NCI-H226 (cell line): Measurements from ENCODE around the gene ITGB2.
A peak's percentile ranks its signal among the peaks of the same experiment; 100 is the strongest.

Experiments used
- DNase-seq: peaks from one replicate; pipeline ENCODE4 v3.0.0-alpha.2; 2015

Gene ITGB2

DNA sequence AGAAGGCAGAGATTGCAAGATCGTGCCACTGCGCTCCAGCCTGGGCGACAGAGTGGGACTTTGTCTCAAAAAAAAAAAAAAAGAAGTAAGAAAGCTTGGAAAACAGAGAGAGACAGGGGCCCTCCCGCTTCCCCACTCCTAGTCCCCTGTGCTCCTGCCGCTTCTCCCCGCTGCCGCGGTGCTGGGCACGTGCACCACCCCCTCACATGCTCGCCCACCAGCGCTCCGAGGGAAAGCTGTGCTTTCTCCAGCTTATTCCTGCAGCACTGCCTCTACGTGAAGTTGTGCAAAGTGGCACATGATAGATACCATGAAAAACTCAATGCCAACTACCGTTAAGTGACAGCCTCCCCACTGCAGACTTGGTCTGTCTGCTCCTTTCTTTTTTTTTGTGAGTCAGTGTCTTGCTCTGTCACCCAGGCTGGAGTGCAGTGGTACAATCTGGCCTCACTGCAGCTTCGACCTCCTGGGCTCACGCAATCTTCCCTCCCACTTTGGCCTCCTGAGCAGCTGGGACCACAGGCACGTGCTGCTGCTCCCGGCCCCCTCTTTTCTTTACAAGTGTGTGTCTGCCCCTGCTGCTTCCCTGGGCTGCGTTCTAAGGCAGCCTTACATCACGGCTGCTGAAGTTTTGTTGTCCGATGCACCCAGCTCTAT is 34.6 kb upstream of the ITGB2 start:
- no peak for DNase-seq

DNA sequence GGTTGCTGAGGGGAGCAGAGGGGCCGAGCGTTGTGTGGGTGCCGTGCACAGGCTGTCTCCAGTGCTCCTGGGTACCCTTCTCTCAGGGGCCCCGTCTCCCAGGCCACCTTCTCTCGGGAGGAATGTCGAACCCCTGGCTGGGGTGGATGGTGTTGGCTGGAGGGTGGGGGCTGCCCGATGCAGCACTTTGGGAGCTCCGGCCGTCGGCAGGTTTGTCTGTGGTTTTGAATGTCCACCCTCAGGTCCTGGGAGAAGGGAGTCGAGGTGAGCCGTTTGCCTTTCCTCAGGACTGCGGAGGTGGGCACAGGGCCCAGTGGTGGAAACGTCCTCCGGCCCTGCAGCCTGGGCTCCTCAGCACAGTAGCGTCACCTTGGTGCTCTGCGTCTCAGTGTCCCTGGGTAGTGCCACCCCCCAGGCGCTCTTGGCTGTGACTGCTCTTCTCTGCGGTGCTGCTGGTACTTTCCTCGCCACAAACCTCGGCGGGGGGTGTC is 33.6 kb upstream of the ITGB2 start:
- DNase-seq: no peak

DNA sequence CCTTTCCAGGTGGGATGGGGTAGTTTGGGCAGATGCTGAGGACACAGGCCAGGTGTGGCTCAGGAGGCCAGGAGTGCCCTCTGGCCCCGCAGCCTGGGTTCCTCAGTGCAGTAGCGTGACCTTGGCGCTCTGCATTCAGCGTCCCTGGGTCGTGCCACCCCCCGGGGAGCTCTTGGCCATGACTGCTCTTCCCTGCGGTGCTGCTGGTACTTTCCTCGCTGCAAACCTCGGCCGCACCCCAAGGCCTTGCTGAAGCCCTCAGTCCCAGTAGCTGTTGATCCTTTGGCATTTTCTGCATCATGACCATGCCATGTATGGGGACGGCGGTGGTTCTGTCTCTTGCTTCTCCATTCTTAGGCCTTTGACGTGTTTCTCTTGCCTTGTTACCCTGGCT is 32.9 kb upstream of the ITGB2 start:
- DNase-seq: no peak

- no peak for DNase-seq
Measured at GRCh38 chr21:44952929-44953627, 32.4 kb upstream of the ITGB2 start.

- DNase-seq: no peak
Measured at GRCh38 chr21:44952116-44952928, 31.6 kb upstream of the ITGB2 start.

DNA sequence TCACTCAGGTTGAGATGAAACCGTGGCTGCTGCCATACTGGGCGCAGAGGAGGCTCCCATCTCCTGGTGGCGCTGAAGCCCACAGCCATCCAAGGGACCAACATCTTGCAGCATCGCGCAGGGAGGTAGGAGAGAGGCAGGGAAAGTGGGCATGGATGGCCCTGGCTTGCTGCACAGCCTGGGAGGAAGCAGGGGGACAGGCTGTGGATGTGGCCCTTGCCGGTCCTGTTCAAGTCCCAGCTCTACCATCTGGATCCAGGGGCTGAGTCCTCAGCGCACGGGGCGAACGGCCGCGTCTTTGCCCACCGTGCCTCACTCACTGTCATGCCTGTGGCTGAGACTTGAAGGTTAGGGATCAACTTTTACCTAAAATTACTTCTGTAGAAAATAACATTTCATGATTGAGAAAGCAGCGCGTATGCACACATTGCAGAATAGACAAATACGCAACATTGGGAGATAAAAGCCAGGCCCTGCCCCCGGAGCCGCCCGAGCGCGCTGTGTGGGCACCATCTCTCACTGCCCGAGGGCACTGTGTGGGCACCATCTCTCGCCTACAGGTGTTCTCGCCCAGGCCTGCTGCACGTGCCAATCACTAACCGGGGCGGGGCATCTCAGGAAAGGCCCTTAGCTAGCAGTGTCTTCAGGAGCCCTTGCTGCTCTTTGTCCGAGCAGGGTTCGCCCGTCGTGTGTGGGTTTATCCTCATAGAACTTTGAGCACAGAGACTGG is 30.7 kb upstream of the ITGB2 start:
- DNase-seq: no peak

GRCh38 chr21:44950351-44950750 is 29.7 kb upstream of the ITGB2 start:
- DNase-seq: no peak

- DNase-seq: peak; percentile 49
Measured at GRCh38 chr21:44949779-44950198, 29.1 kb upstream of the ITGB2 start.

- DNase-seq: no peak
Measured at GRCh38 chr21:44949161-44949778, 28.6 kb upstream of the ITGB2 start.

- no peak for DNase-seq
Measured at GRCh38 chr21:44948426-44949120, 27.9 kb upstream of the ITGB2 start.

DNA sequence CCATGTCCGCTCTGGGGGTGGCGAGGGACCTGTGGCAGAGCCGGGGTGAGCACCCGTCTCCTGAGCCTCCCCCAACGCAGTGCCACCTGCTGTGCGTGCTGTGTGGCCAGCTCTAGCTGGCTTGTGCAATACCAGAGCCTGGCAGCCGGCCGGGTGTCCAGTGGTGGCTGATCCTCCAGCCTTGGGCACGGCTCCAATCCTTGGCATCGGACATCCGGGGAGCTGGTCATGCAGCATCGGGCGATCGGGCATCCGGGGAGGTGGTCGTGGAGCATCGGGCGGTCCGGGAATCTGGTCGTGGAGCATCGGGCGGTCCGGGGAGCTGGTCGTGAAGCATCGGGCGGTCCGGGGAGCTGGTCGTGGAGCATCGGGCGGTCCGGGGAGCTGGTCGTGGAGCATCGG is 27.2 kb upstream of the ITGB2 start:
- DNase-seq: no peak

- no peak for DNase-seq
Measured at GRCh38 chr21:44947111-44947929, 26.6 kb upstream of the ITGB2 start.

DNA sequence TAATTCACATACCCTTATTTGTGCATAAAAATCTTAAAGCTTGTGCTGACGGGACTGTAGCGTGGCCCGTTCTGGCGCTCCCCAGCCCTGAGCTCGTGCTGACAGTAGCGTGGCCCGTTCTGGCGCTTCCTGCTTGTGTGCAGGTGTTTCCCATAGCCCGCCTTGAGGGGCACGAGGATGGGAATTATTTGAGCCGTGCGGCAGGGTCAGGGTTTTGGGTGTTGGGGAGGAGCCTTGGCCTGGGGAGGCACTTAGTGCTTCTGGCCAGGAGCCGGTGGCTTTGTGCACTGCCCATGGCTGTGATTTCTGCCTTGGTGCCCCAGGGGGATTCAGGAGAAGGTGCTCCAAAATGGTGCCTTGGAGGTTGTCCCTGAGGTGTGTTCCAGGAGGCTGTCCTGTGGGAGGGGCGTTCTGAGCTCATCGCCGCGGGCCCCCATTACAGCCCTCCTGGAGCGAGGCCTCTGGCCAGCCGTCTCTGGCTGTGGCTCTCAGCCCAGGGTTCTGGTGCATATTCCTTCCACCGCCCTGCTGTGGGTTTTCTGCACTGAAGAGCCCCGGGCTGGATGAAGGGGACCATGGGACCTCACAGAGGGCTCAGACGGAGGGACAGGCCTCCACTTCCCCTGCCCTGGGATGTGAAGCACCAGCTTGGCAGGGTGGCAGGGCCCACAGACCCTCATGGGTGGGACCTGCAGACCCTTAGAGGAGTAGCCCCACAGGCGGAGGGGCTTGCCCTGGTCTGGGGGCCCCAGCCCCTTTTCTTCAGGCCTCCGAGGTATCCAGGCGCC is 25.7 kb upstream of the ITGB2 start:
- DNase-seq: no peak

- no peak for DNase-seq
Measured at GRCh38 chr21:44944596-44944995, 23.9 kb upstream of the ITGB2 start.

- DNase-seq: no peak
Measured at GRCh38 chr21:44943686-44944550, 23.2 kb upstream of the ITGB2 start.

DNA sequence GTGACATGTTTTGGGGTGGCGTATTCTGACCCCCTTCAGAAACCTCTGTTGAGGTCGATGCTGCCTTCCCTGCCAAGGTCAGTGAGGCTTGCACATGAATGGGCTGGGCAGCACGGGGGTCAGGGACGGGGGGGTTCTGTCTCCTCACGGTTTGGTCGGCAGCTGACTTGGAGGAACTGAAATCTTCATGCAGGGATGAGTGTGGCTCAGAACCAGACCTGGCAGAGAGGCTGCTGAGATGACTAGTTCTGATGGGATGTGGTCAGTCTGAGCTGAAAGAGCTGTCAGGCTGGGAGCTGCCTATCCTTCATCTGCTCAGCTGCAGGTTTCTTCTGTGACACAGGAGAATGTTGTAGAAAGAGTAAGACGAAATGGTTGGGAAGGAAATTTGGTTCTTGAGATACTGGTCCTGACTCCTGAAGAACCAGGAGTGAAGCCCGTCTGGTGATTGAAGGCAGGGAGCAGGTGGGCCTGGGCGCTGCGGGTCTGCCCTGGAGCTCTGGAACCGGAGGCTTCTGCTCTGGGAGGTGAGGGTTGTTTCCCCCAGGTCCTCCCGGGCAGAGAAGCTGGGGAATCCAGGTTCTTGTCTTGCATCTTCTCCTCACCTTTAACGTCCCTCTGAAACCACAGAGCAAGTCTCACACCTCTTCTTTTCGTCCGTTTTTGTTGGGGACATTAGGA is 22.4 kb upstream of the ITGB2 start:
- DNase-seq: no peak

- DNase-seq: no peak
Measured at GRCh38 chr21:44942566-44942965, 21.9 kb upstream of the ITGB2 start.

DNA sequence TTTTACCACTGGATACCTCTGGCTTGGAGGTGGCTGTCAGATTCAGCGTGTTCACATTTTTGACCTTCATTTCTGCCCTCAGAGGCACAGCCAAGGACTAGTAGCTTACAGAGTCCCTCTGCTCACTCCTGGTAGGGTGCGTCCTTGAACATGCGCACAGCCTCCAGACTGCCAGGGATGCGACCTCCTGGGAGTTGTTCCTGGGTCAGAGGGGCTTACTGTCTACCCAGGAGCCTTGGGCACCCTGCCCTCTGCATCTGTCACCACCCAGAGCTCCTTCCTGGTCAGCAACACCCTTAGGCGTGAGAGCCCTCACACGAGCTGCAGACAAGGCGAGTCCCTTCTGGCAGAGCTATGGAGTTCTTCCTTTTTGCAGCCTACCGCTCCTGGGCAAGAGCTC is 20.9 kb upstream of the ITGB2 start:
- no peak for DNase-seq
